CD4-positive, alpha-beta T cell (primary cell): ENCODE measurements around the gene TTC1. TPM values are rescaled to one million over a fixed set of nuclear protein-coding genes. Genes with fewer than 3 reads are reported as not detected.
A peak's percentile ranks its signal among the peaks of the same experiment; 100 is the strongest.

Experiments used
- ATAC-seq: fragments of 200-7000 bp; cut with Tn5 transposase; one replicate; pipeline ENCODE4 v1.10.0; 2022; ENCODE audit warnings: mild to moderate bottlenecking; ENCODE audit not compliant: poor library complexity
- CTCF ChIA-PET: fragments of 350-600 bp; sonication (Branson Sonifier 250); formaldehyde crosslinking; loops from one replicate; lab custom pipeline; 2021; ENCODE audit warnings: antibody characterized with exemption, inconsistent platforms; lab: Charles Lee
- POLR2A ChIA-PET: fragments of 350-600 bp; sonication (Branson Sonifier 250); formaldehyde crosslinking; loops from one replicate; lab custom pipeline; 2021; ENCODE audit warnings: antibody characterized with exemption, inconsistent platforms; lab: Charles Lee
- DNase-seq, 14 experiments: peaks; one replicate each; pipeline ENCODE4 v3.0.0-alpha.2; 2013 to 2020; ENCODE audit warnings: mixed read lengths in 2 of 14
- H3K27ac ChIP-seq, 2 donors: one replicate each; pipeline versions ENCODE4 v1.5.1 to v1.7.0; 2013; ENCODE audit warnings: low read length in 2 of 2, low read depth in 1 of 2, mild to moderate bottlenecking in 1 of 2
- H3K27me3 ChIP-seq, 2 experiments: 1 replicate in 1 of 2; 2 replicates in 1 of 2; pipeline versions ENCODE4 v1.6.1 to v1.7.0; 2013; ENCODE audit warnings: low read length in 2 of 2, control low read depth in 1 of 2, mild to moderate bottlenecking in 1 of 2, moderate library complexity in 1 of 2; ENCODE audit not compliant: insufficient read depth in 2 of 2, control insufficient read depth in 1 of 2
- H3K36me3 ChIP-seq: one replicate; pipeline ENCODE4 v1.6.1; 2013; ENCODE audit warnings: low read length, control low read depth; ENCODE audit not compliant: insufficient read depth
- H3K4me1 ChIP-seq: one replicate; pipeline ENCODE4 v1.6.1; 2013; ENCODE audit warnings: low read length, control low read depth; ENCODE audit not compliant: insufficient read depth
- H3K4me3 ChIP-seq: one replicate; pipeline ENCODE4 v1.5.1; 2013; ENCODE audit warnings: mild to moderate bottlenecking, low read length, moderate library complexity
- H3K9me3 ChIP-seq, 2 experiments: 1 replicate in 1 of 2; 2 replicates in 1 of 2; pipeline versions ENCODE4 v1.6.1 to v1.7.0; 2013; ENCODE audit warnings: low read length in 2 of 2, mild to moderate bottlenecking in 2 of 2, control low read depth in 1 of 2, moderate library complexity in 1 of 2; ENCODE audit not compliant: control insufficient read depth in 1 of 2, insufficient read depth in 1 of 2
- H3K27ac Mint-ChIP-seq: one replicate; pipeline ENCODE4 v1.8.0; 2020; ENCODE audit warnings: mixed read lengths
- H3K27me3 Mint-ChIP-seq: one replicate; pipeline ENCODE4 v1.8.0; 2021; ENCODE audit warnings: mixed read lengths
- H3K36me3 Mint-ChIP-seq: one replicate; pipeline ENCODE4 v1.8.0; 2021; ENCODE audit warnings: low read depth, mixed read lengths
- H3K4me1 Mint-ChIP-seq: one replicate; pipeline ENCODE4 v1.8.0; 2021; ENCODE audit warnings: low read depth, mixed read lengths
- H3K4me3 Mint-ChIP-seq: one replicate; pipeline ENCODE4 v1.8.0; 2020; ENCODE audit warnings: mild to moderate bottlenecking, mixed read lengths
- H3K9me3 Mint-ChIP-seq: one replicate; pipeline ENCODE4 v1.8.0; 2020; ENCODE audit warnings: mixed read lengths
- intact Hi-C, 2 experiments: fragments of 100-400 bp; cut with DNase I in 1 of 2; cut with micrococcal nuclease in 1 of 2; formaldehyde crosslinking; loops; one replicate each; pipeline versions ENCODE4 v1.15.1 to v1.9.0; 2023 to 2025; cut with DNase I, micrococcal nuclease
- total RNA-seq, 174 experiments: library from RNA in 2 of 174; stranded (reverse) in 2 of 174; gene quantifications; one replicate each; pipeline ENCODE4 v1.2.3 and lab custom pipeline; 2021 to 2026
- TF ChIP-seq, protein P1 (sequence below): fragments of 200-600 bp; IDR thresholded peaks from one replicate; pipeline ENCODE4 v1.8.0; 2022; ENCODE audit warnings: antibody characterized with exemption, mild to moderate bottlenecking

TTC1 gene
- total RNA-seq, 2 experiments from 2014 or later: 15.9 to 16.3 TPM

DNA sequence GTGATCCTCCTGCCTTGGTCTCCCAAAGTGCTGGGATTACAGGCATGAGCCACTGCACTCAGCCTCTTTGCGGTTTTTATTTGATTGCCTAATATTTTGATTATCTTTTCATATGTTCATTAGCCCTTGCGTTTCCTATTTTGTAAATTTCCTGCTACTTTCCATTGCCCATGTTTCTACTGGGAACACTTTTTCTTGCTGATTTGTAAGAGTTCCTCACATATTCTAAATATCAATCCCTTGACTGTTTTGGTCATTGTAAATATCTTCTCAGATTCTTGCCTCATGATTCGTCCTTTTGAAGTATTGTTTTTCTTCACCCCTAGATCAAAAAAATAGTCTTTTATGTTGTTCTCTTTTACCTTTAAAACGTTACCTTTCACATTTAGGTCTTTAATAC is 37.9 kb upstream of the TTC1 start:
- H3K4me3 ChIP-seq: no peak overlapping the region
- Mint-ChIP-seq H3K27me3 (peaks cover 88% of the 10 kb centered on the region), H3K27ac (no peak overlapping the region), H3K9me3 (no peaks in the 10 kb centered on the region), H3K4me1 (peaks cover 14% of the 10 kb centered on the region), H3K36me3 (no peaks in the 10 kb centered on the region), H3K4me3 (no peak overlapping the region)
- intact Hi-C loops: no loop called here
- TF ChIP-seq, protein P1, sequence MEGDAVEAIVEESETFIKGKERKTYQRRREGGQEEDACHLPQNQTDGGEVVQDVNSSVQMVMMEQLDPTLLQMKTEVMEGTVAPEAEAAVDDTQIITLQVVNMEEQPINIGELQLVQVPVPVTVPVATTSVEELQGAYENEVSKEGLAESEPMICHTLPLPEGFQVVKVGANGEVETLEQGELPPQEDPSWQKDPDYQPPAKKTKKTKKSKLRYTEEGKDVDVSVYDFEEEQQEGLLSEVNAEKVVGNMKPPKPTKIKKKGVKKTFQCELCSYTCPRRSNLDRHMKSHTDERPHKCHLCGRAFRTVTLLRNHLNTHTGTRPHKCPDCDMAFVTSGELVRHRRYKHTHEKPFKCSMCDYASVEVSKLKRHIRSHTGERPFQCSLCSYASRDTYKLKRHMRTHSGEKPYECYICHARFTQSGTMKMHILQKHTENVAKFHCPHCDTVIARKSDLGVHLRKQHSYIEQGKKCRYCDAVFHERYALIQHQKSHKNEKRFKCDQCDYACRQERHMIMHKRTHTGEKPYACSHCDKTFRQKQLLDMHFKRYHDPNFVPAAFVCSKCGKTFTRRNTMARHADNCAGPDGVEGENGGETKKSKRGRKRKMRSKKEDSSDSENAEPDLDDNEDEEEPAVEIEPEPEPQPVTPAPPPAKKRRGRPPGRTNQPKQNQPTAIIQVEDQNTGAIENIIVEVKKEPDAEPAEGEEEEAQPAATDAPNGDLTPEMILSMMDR: no peak
- no peak overlapping the region for H3K27ac ChIP-seq
- ATAC-seq (no peak), DNase-seq (no peak)
- peaks cover 0 to 10% of the 10 kb centered on the region in 2 experiments for H3K9me3 ChIP-seq
- ChIA-PET POLR2A (no interaction called here), CTCF (no interaction called here)
- H3K27me3 ChIP-seq: peaks cover 41 to 47% of the 10 kb centered on the region in 2 experiments
- H3K4me1 ChIP-seq: peaks cover 6% of the 10 kb centered on the region
- H3K36me3 ChIP-seq: no peaks in the 10 kb centered on the region

DNA sequence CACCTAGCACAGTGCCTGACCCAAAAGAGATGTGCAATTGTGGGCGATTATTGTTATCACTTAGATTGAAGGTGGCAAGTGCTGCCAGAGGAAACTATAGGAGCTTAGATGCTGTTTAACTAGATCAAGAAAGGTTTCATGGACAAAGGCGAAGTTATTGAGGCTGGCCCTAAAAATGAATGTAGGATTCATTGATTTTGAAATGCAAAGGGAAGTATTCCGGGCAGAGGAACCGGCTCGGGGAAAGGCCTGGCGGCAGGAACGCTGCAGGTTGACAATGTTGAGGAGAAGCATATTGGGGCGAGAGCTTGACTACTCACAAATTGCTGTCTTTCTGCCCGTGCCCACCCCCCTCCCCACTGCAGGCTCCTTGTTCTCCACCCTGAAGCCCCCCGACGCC is 37.4 kb upstream of the TTC1 start:
- Histone ChIP-seq H3K27me3 (peaks cover 41 to 47% of the 10 kb centered on the region in 2 experiments), H3K27ac (no peak overlapping the region), H3K4me1 (peaks cover 6% of the 10 kb centered on the region), H3K4me3 (no peak overlapping the region), H3K36me3 (no peaks in the 10 kb centered on the region), H3K9me3 (peaks cover 0 to 10% of the 10 kb centered on the region in 2 experiments)
- ChIA-PET POLR2A (no interaction called here), CTCF (no interaction called here)
- intact Hi-C loops: no loop called here
- DNase-seq (no peak), ATAC-seq (no peak)
- TF ChIP-seq, protein P1: no peak
- Mint-ChIP-seq H3K36me3 (no peaks in the 10 kb centered on the region), H3K4me3 (peak overlapping the region; percentile 11), H3K27me3 (peaks cover 84% of the 10 kb centered on the region), H3K4me1 (peaks cover 14% of the 10 kb centered on the region), H3K9me3 (no peaks in the 10 kb centered on the region), H3K27ac (no peak overlapping the region)

DNA sequence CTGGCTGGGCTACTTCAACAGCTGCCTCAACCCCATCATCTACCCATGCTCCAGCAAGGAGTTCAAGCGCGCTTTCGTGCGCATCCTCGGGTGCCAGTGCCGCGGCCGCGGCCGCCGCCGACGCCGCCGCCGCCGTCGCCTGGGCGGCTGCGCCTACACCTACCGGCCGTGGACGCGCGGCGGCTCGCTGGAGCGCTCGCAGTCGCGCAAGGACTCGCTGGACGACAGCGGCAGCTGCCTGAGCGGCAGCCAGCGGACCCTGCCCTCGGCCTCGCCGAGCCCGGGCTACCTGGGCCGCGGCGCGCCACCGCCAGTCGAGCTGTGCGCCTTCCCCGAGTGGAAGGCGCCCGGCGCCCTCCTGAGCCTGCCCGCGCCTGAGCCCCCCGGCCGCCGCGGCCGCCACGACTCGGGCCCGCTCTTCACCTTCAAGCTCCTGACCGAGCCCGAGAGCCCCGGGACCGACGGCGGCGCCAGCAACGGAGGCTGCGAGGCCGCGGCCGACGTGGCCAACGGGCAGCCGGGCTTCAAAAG is 36.9 kb upstream of the TTC1 start:
- CTCF ChIA-PET: no interaction called here
- Histone ChIP-seq H3K36me3 (no peaks in the 10 kb centered on the region), H3K27me3 (peaks cover 41 to 47% of the 10 kb centered on the region in 2 experiments), H3K27ac (no peak overlapping the region), H3K4me3 (no peak overlapping the region), H3K4me1 (peaks cover 6% of the 10 kb centered on the region), H3K9me3 (peaks cover 0 to 10% of the 10 kb centered on the region in 2 experiments)
- ATAC-seq: no peak
- Mint-ChIP-seq H3K27ac (no peak overlapping the region), H3K9me3 (no peaks in the 10 kb centered on the region), H3K4me3 (no peak overlapping the region), H3K36me3 (no peaks in the 10 kb centered on the region), H3K4me1 (peaks cover 14% of the 10 kb centered on the region), H3K27me3 (peaks cover 81% of the 10 kb centered on the region)
- intact Hi-C loops: no loop called here
- DNase-seq: peak in 1 of 14 experiments; percentile 4
- POLR2A ChIA-PET: no interaction called here
- TF ChIP-seq, protein P1: no peak
